ENCODE measurements around the gene STXBP6.

- TF ChIP-seq EZH2 (IDR thresholded peaks at IDR 0.05; ENCODE audit: low read depth, unreplicated experiment): no peak
- no peak for TF ChIP-seq CTCF (conservative IDR thresholded peaks at IDR 0.05; ENCODE audit: low read depth in 2 of 2)
- no peak for TF ChIP-seq EZH2phosphoT487 (IDR thresholded peaks at IDR 0.05; ENCODE audit: unreplicated experiment)
- no peak for TF ChIP-seq ETS1 (IDR thresholded peaks at IDR 0.05)
- TF ChIP-seq CREB1 (CRISPR knock-in tag; IDR thresholded peaks at IDR 0.05; ENCODE audit: low read depth): no peak
Measured at GRCh38 chr14:25017562-25017961, 32.4 kb downstream of the STXBP6 start.

All from GM23338 (cell line).